DOHH2 (cell line): ENCODE measurements around the gene GOT2.
"Not testable (repeated sequence)": the region's sequence is repeated elsewhere in the genome, so short reads cannot be mapped to it uniquely, and the experiment has no call there.

Source experiments
- H3F3A ChIP-seq: fragments of 200-600 bp; sonication (generic), shearing (Covaris generic); 2 replicates; pipeline ENCODE4 v1.6.0; 2016; ENCODE audit warnings: antibody characterized with exemption, mild to moderate bottlenecking; ENCODE audit not compliant: control insufficient read depth, insufficient read depth
- H3K27ac ChIP-seq: fragments of 200-600 bp; sonication (generic); 2 replicates; pipeline ENCODE4 v1.5.1; 2014; ENCODE audit warnings: low read depth, mild to moderate bottlenecking, low read length, moderate library complexity
- H3K27me3 ChIP-seq: fragments of 200-600 bp; sonication (generic); 2 replicates; pipeline ENCODE4 v1.6.1; 2014; ENCODE audit warnings: mild to moderate bottlenecking, low read length, mixed read lengths; ENCODE audit not compliant: control insufficient read depth
- H3K36me3 ChIP-seq: fragments of 200-600 bp; sonication (generic); 2 replicates; pipeline ENCODE4 v1.6.1; 2014; ENCODE audit warnings: mild to moderate bottlenecking, low read length, moderate library complexity, mixed read lengths; ENCODE audit not compliant: control insufficient read depth
- H3K4me1 ChIP-seq: fragments of 200-600 bp; sonication (generic); 2 replicates; pipeline ENCODE4 v1.6.1; 2014; ENCODE audit warnings: mild to moderate bottlenecking, low read length, mixed read lengths; ENCODE audit not compliant: control insufficient read depth
- H3K4me2 ChIP-seq: fragments of 200-600 bp; sonication (generic); 2 replicates; pipeline ENCODE4 v1.6.0; 2014; ENCODE audit warnings: mild to moderate bottlenecking, low read length, moderate library complexity
- H3K4me3 ChIP-seq: fragments of 200-600 bp; sonication (generic); 2 replicates; pipeline ENCODE4 v1.5.1; 2014; ENCODE audit warnings: mild to moderate bottlenecking, low read length, mixed read lengths
- H3K79me2 ChIP-seq: fragments of 200-600 bp; sonication (generic); 2 replicates; pipeline ENCODE4 v1.6.1; 2014; ENCODE audit warnings: mild to moderate bottlenecking, low read length, mixed read lengths; ENCODE audit not compliant: control insufficient read depth
- H3K9me2 ChIP-seq: fragments of 200-600 bp; sonication (generic); replicated peaks from 2 replicates; pipeline ENCODE4 v1.6.1; 2014; ENCODE audit warnings: mild to moderate bottlenecking, low read length, mixed read lengths; ENCODE audit not compliant: control insufficient read depth
- H3K9me3 ChIP-seq: fragments of 200-600 bp; sonication (generic); 2 replicates; pipeline ENCODE4 v1.6.1; 2014; ENCODE audit warnings: antibody characterized with exemption, low read length, mixed read lengths; ENCODE audit not compliant: control insufficient read depth, insufficient read depth
- H4K20me1 ChIP-seq: fragments of 200-600 bp; sonication (generic); 2 replicates; pipeline ENCODE4 v1.6.0; 2014; ENCODE audit warnings: low read depth, mild to moderate bottlenecking, antibody characterized with exemption, low read length, moderate library complexity; ENCODE audit not compliant: control insufficient read depth, insufficient read depth
- CTCF ChIP-seq: fragments of 200-600 bp; sonication (generic); IDR thresholded peaks from one replicate; pipeline ENCODE4 v1.5.1; 2014; ENCODE audit warnings: antibody characterized with exemption, mild to moderate bottlenecking, low read depth, low read length; ENCODE audit not compliant: poor library complexity, severe bottlenecking
- EZH2phosphoT487 ChIP-seq: fragments of 200-600 bp; sonication (generic); IDR thresholded peaks from 2 replicates; pipeline ENCODE4 v1.6.1; 2017; ENCODE audit warnings: borderline replicate concordance, mild to moderate bottlenecking, antibody characterized with exemption, low read length, moderate library complexity, mixed read lengths

The GOT2 gene

GRCh38 chr16:58670177-58670576 lies 63.9 kb downstream of the GOT2 start:
- TF ChIP-seq EZH2phosphoT487: no peak
- no peak for TF ChIP-seq CTCF
- Histone ChIP-seq H3K4me2 (no peak overlapping the region), H4K20me1 (no peaks in the 10 kb centered on the region), H3K36me3 (no peaks in the 10 kb centered on the region), H3K4me3 (no peak overlapping the region), H3F3A (no peaks in the 10 kb centered on the region), H3K79me2 (no peaks in the 10 kb centered on the region), H3K9me2 (no peaks in the 10 kb centered on the region), H3K4me1 (no peaks in the 10 kb centered on the region), H3K27ac (no peak overlapping the region), H3K9me3 (no peaks in the 10 kb centered on the region), H3K27me3 (no peaks in the 10 kb centered on the region)

GRCh38 chr16:58665200-58665599 lies 68.9 kb downstream of the GOT2 start:
- Histone ChIP-seq H3K36me3 (no peaks in the 10 kb centered on the region), H3K4me2 (no peak overlapping the region), H3K79me2 (no peaks in the 10 kb centered on the region), H3K9me3 (no peaks in the 10 kb centered on the region), H3K4me1 (no peaks in the 10 kb centered on the region), H3K4me3 (no peak overlapping the region), H4K20me1 (no peaks in the 10 kb centered on the region), H3K27me3 (no peaks in the 10 kb centered on the region), H3K9me2 (no peaks in the 10 kb centered on the region), H3F3A (no peaks in the 10 kb centered on the region), H3K27ac (no peak overlapping the region)
- TF ChIP-seq CTCF (no peak), EZH2phosphoT487 (no peak)

GRCh38 chr16:58661199-58661830 lies 72.8 kb downstream of the GOT2 start:
- no peak overlapping the region for H3K4me2 ChIP-seq
- no peak overlapping the region for H3K27ac ChIP-seq
- no peaks in the 10 kb centered on the region for H3K9me2 ChIP-seq
- H3K9me3 ChIP-seq: no peaks in the 10 kb centered on the region
- H3K79me2 ChIP-seq: no peaks in the 10 kb centered on the region
- H3K4me3 ChIP-seq: no peak overlapping the region
- no peaks in the 10 kb centered on the region for H4K20me1 ChIP-seq
- no peaks in the 10 kb centered on the region for H3F3A ChIP-seq
- no peaks in the 10 kb centered on the region for H3K36me3 ChIP-seq
- H3K27me3 ChIP-seq: no peaks in the 10 kb centered on the region
- H3K4me1 ChIP-seq: no peaks in the 10 kb centered on the region
- TF ChIP-seq EZH2phosphoT487 (no peak), CTCF (peak; percentile 57)

GRCh38 chr16:58659911-58660310 lies 74.2 kb downstream of the GOT2 start:
- not testable (repeated sequence) for H3K36me3 ChIP-seq, H4K20me1 ChIP-seq, H3K9me3 ChIP-seq, H3K9me2 ChIP-seq, H3F3A ChIP-seq, H3K27me3 ChIP-seq, H3K4me1 ChIP-seq, H3K4me2 ChIP-seq, H3K4me3 ChIP-seq, H3K27ac ChIP-seq, H3K79me2 ChIP-seq
